GM12872 (cell line): Measurements from ENCODE around the gene SLC45A3.

Experiments used
- CTCF ChIP-seq: IDR thresholded peaks from 3 replicates; pipeline ENCODE4 v1.5.1; 2011; ENCODE audit warnings: low read depth, mild to moderate bottlenecking, low read length, moderate library complexity; ENCODE audit not compliant: insufficient read depth

The SLC45A3 gene

GRCh38 chr1:205680073-205680851 is at the start of gene SLC45A3:
SLC45A3 (minus strand) TSS chr1:205680509; CDS start chr1:205664656, 15,853 bp downstream.
- TF ChIP-seq CTCF, result no peak

- TF ChIP-seq CTCF, result no peak
These were observed 46.4 kb upstream of the SLC45A3 start for GRCh38 chr1:205726619-205727125.

GRCh38 chr1:205725514-205725913 is 45.2 kb upstream of the SLC45A3 start:
- no peak for TF ChIP-seq CTCF

- TF ChIP-seq CTCF, result no peak
These were observed 39.5 kb upstream of the SLC45A3 start for GRCh38 chr1:205719762-205720161.

- no peak for TF ChIP-seq CTCF
These were observed 38.7 kb upstream of the SLC45A3 start for GRCh38 chr1:205719015-205719414.

- no peak for TF ChIP-seq CTCF
These were observed 36.2 kb upstream of the SLC45A3 start for GRCh38 chr1:205716371-205717132.

- no peak for TF ChIP-seq CTCF
These were observed 35.3 kb upstream of the SLC45A3 start for GRCh38 chr1:205715628-205716027.
